GM18526 (cell line): Measurements from ENCODE around the gene SKIC8.

Source experiments
- POLR2A ChIP-seq: IDR thresholded peaks from 3 replicates; pipeline ENCODE4 v1.6.1; 2011; ENCODE audit not compliant: insufficient read length; ENCODE audit errors: extremely low read depth

SKIC8 gene

GRCh38 chr15:78282324-78282723 is 17.1 kb downstream of the SKIC8 start:
- no peak for TF ChIP-seq POLR2A

- no peak for TF ChIP-seq POLR2A
Observed at GRCh38 chr15:78280319-78281072, 18.9 kb downstream of the SKIC8 start.

- no peak for TF ChIP-seq POLR2A
Observed at GRCh38 chr15:78276064-78276943, 23.1 kb downstream of the SKIC8 start.

GRCh38 chr15:78274994-78275393 is 24.4 kb downstream of the SKIC8 start:
- no peak for TF ChIP-seq POLR2A

- no peak for TF ChIP-seq POLR2A
Observed at GRCh38 chr15:78272776-78273175, 26.6 kb downstream of the SKIC8 start.

GRCh38 chr15:78272316-78272715 is 27.1 kb downstream of the SKIC8 start:
- TF ChIP-seq POLR2A, result no peak

GRCh38 chr15:78266806-78267205 is 32.6 kb downstream of the SKIC8 start:
- TF ChIP-seq POLR2A, result no peak

GRCh38 chr15:78266229-78266628 is 33.2 kb downstream of the SKIC8 start:
- TF ChIP-seq POLR2A, result no peak

GRCh38 chr15:78265752-78266224 is 33.6 kb downstream of the SKIC8 start:
- no peak for TF ChIP-seq POLR2A

GRCh38 chr15:78265137-78265460 is 34.3 kb downstream of the SKIC8 start:
- TF ChIP-seq POLR2A, result no peak

GRCh38 chr15:78264304-78265136 is 34.9 kb downstream of the SKIC8 start, which contains the start of gene DNAJA4:
TSS of gene DNAJA4 (plus strand) at chr15:78264562. CDS start at chr15:78264764, 202 bp downstream.
- TF ChIP-seq POLR2A, result peak; percentile 44

- no peak for TF ChIP-seq POLR2A
Observed at GRCh38 chr15:78263907-78264303, 35.5 kb downstream of the SKIC8 start.

- TF ChIP-seq POLR2A, result no peak
Observed at GRCh38 chr15:78263351-78263781, 36.0 kb downstream of the SKIC8 start.

GRCh38 chr15:78261062-78261461 is 38.3 kb downstream of the SKIC8 start:
- TF ChIP-seq POLR2A, result no peak

- TF ChIP-seq POLR2A, result no peak
Observed at GRCh38 chr15:78260489-78260888, 38.9 kb downstream of the SKIC8 start.
